Endodermal cell (in vitro differentiated cells): ENCODE data around the gene RILP. TPM values are rescaled to one million over a fixed set of nuclear protein-coding genes. Genes with fewer than 3 reads are reported as not detected.

Source experiments
- DNase-seq: peaks from one replicate; pipeline ENCODE4 v3.0.0-alpha.2; 2017
- H3K27ac ChIP-seq: 2 replicates; pipeline ENCODE4 v1.5.1; 2013; ENCODE audit warnings: mild to moderate bottlenecking, low read depth, low read length, moderate library complexity
- H3K27me3 ChIP-seq: 2 replicates; pipeline ENCODE4 v1.6.1; 2013; ENCODE audit warnings: mild to moderate bottlenecking, low read length, moderate library complexity; ENCODE audit not compliant: insufficient read depth, control insufficient read depth, poor library complexity, severe bottlenecking
- H3K36me3 ChIP-seq: 2 replicates; pipeline ENCODE4 v1.7.0; 2013; ENCODE audit warnings: mild to moderate bottlenecking, low read length, moderate library complexity; ENCODE audit not compliant: control insufficient read depth, insufficient read depth
- H3K4me1 ChIP-seq: one replicate; pipeline ENCODE4 v1.7.0; 2013; ENCODE audit warnings: low read length; ENCODE audit not compliant: control insufficient read depth, insufficient read depth
- H3K4me3 ChIP-seq: 2 replicates; pipeline ENCODE4 v1.5.1; 2013; ENCODE audit warnings: mild to moderate bottlenecking, low read length, moderate library complexity
- H3K9ac ChIP-seq: 2 replicates; pipeline ENCODE4 v1.6.1; 2013; ENCODE audit warnings: mild to moderate bottlenecking, low read length, moderate library complexity; ENCODE audit not compliant: poor library complexity, severe bottlenecking; ENCODE audit errors: extremely low read depth
- H3K9me3 ChIP-seq: 2 replicates; pipeline ENCODE4 v1.6.1; 2013; ENCODE audit warnings: mild to moderate bottlenecking, low read length, moderate library complexity; ENCODE audit not compliant: control insufficient read depth
- H3K27ac Mint-ChIP-seq: 2 replicates; pipeline ENCODE4 v1.8.0; 2020; ENCODE audit warnings: mixed read lengths
- H3K27me3 Mint-ChIP-seq: 2 replicates; pipeline ENCODE4 v1.8.0; 2021; ENCODE audit warnings: mild to moderate bottlenecking, mixed read lengths; ENCODE audit not compliant: insufficient read depth
- H3K36me3 Mint-ChIP-seq: 2 replicates; pipeline ENCODE4 v1.8.0; 2020; ENCODE audit warnings: low read depth, mixed read lengths
- H3K4me1 Mint-ChIP-seq: 2 replicates; pipeline ENCODE4 v1.8.0; 2020; ENCODE audit warnings: mixed read lengths
- H3K4me3 Mint-ChIP-seq: 2 replicates; pipeline ENCODE4 v1.8.0; 2020; ENCODE audit warnings: mild to moderate bottlenecking, moderate library complexity, mixed read lengths
- H3K9me3 Mint-ChIP-seq: 2 replicates; pipeline ENCODE4 v1.8.0; 2020; ENCODE audit warnings: mild to moderate bottlenecking, mixed read lengths
- WGBS, 2 experiments: methylation state at CpG; one replicate each; pipeline versions ENCODE4 v1.1.5 to v1.1.7; 2013; ENCODE audit warnings: missing lambda C conversion rate in 2 of 2, mixed read lengths in 1 of 2; ENCODE audit not compliant: insufficient coverage in 1 of 2, insufficient read length in 1 of 2; 5-methylcytosine and 5-hydroxymethylcytosine counted together
- total RNA-seq, 2 donors: library from RNA; stranded (reverse); fragmentation: NEBNext Ultra II Directional in 1 of 2; extraction: Animal tissue kit (Norgen Biotek cat#: 25700) in 1 of 2; gene quantifications; 2 replicates in 1 of 2; 3 replicates in 1 of 2; pipeline ENCODE4 v1.2.1, GENCODE V29; 2021
- TF ChIP-seq, protein P1 (sequence below): fragments of 200-600 bp; sonication (generic); conservative IDR thresholded peaks from 2 replicates; pipeline ENCODE4 v1.5.0; 2021; ENCODE audit warnings: antibody characterized with exemption, mild to moderate bottlenecking

Gene RILP
- total RNA-seq, 2 donors from 2014 or later = 1.1 to 3.1 TPM

DNA sequence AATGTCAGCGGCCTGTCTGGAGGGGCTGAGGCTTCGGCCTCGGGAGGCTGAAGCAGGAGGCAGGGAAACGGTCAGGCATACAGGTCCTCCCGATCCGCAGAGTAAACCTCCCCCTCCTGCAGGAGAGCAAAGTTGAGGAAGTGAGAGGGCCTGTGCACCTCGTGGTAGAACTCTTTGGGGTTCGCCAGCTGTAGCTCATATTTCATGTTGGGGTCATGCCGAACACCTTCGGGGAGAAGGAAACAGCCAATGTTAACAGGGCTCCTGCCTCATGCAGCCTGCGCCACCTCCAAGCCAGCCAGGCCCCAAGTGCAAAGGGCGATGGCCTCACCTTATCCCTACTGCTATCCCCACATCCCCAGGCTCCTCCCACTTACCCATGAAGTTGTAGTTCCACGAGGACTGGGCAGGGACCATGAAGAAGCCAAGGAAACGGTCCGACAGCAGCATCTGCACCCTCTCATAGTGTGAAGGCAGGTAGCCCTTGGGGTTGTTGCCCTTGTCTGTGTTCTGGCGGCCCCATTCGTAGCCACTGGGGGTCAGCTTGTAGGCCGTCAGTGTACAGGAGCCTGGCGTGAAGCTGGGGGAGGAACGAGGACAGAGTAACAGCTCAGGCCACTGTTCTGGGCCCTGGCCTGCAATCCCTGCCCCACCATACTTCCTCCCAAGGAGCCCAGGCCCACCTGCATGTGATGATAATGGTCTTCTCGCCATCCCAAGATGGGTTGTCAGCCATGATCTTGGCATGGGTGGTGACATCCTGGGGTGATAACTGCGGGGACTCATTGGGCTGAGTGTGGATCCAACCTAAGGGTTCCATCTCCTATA is 1.3 kb upstream of the RILP start:
- H3K4me1 Mint-ChIP-seq = peaks cover 5% of the 10 kb centered on the region
- no peak overlapping the region for H3K4me3 ChIP-seq

GRCh38 chr17:1648963-1649843 is 463 bp downstream of the RILP start:
- H3K27ac ChIP-seq = peak overlapping the region; percentile 60
- TF ChIP-seq, protein P1, sequence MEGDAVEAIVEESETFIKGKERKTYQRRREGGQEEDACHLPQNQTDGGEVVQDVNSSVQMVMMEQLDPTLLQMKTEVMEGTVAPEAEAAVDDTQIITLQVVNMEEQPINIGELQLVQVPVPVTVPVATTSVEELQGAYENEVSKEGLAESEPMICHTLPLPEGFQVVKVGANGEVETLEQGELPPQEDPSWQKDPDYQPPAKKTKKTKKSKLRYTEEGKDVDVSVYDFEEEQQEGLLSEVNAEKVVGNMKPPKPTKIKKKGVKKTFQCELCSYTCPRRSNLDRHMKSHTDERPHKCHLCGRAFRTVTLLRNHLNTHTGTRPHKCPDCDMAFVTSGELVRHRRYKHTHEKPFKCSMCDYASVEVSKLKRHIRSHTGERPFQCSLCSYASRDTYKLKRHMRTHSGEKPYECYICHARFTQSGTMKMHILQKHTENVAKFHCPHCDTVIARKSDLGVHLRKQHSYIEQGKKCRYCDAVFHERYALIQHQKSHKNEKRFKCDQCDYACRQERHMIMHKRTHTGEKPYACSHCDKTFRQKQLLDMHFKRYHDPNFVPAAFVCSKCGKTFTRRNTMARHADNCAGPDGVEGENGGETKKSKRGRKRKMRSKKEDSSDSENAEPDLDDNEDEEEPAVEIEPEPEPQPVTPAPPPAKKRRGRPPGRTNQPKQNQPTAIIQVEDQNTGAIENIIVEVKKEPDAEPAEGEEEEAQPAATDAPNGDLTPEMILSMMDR = peak; percentile 80
- H3K36me3 ChIP-seq = peaks cover 37% of the 10 kb centered on the region
- no peak overlapping the region for H3K9ac ChIP-seq
- H3K4me3 ChIP-seq = peak overlapping the region; percentile 72
- Mint-ChIP-seq H3K4me3 (peak overlapping the region; percentile 52), H3K9me3 (no peaks in the 10 kb centered on the region), H3K36me3 (peaks cover 35% of the 10 kb centered on the region), H3K27ac (no peak overlapping the region), H3K4me1 (peaks cover 15% of the 10 kb centered on the region), H3K27me3 (peaks cover 22% of the 10 kb centered on the region)
- peaks cover 10% of the 10 kb centered on the region for H3K27me3 ChIP-seq
- DNase-seq = peak; percentile 99
- H3K9me3 ChIP-seq = no peaks in the 10 kb centered on the region
- no peaks in the 10 kb centered on the region for H3K4me1 ChIP-seq
- 1 to 2% methylated on average over 10 to 100 of the region's 100 CpGs for WGBS, 2 experiments

More for the DNA sequence above, 1.3 kb upstream of the RILP start:
- peaks cover 46% of the 10 kb centered on the region for H3K36me3 Mint-ChIP-seq
- Histone ChIP-seq H3K9ac (no peak overlapping the region), H3K27me3 (no peaks in the 10 kb centered on the region), H3K4me1 (no peaks in the 10 kb centered on the region), H3K27ac (no peak overlapping the region), H3K36me3 (peaks cover 51% of the 10 kb centered on the region), H3K9me3 (no peaks in the 10 kb centered on the region)
- 94 to 95% methylated on average over 14 to 22 of the region's 22 CpGs for WGBS, 2 experiments
- H3K27ac Mint-ChIP-seq = no peak overlapping the region
- H3K4me3 Mint-ChIP-seq = no peak overlapping the region
- peaks cover 6% of the 10 kb centered on the region for H3K27me3 Mint-ChIP-seq
- DNase-seq = peak; percentile 59
- TF ChIP-seq, protein P1 = no peak
- no peaks in the 10 kb centered on the region for H3K9me3 Mint-ChIP-seq

- Mint-ChIP-seq H3K9me3 (no peaks in the 10 kb centered on the region), H3K4me3 (peak overlapping the region; percentile 52), H3K27me3 (peaks cover 26% of the 10 kb centered on the region), H3K36me3 (peaks cover 27% of the 10 kb centered on the region), H3K27ac (no peak overlapping the region), H3K4me1 (peaks cover 18% of the 10 kb centered on the region)
- no peak overlapping the region for H3K9ac ChIP-seq
- 24 to 30% methylated on average over 26 to 54 of the region's 54 CpGs for WGBS, 2 experiments
- peaks cover 17% of the 10 kb centered on the region for H3K27me3 ChIP-seq
- DNase-seq = peak; percentile 94
- TF ChIP-seq, protein P1 = no peak
- no peaks in the 10 kb centered on the region for H3K9me3 ChIP-seq
- peaks cover 29% of the 10 kb centered on the region for H3K36me3 ChIP-seq
- H3K27ac ChIP-seq = no peak overlapping the region
- H3K4me3 ChIP-seq = no peak overlapping the region
- no peaks in the 10 kb centered on the region for H3K4me1 ChIP-seq
These were observed 1.3 kb downstream of the RILP start for GRCh38 chr17:1648173-1648962.
